OCI-LY7 (cell line): ENCODE data around the gene RNF213. TPM values are rescaled to one million over a fixed set of nuclear protein-coding genes. Genes with fewer than 3 reads are reported as not detected.

Source experiments
- BruUV-seq: library from RNA; stranded (reverse); fragments of 400-500 nt; replicated peaks from 2 replicates; lab custom pipeline; 2021; lab: Mats Ljungman, UMichigan
- CTCF ChIA-PET: fragments of 300-600 bp; sonication (Branson Sonifier 250); formaldehyde crosslinking; loops from one replicate; lab custom pipeline; 2022; ENCODE audit warnings: antibody characterized with exemption; ENCODE audit not compliant: unreplicated experiment; lab: Charles Lee
- POLR2A ChIA-PET: fragments of 300-600 bp; sonication (Branson Sonifier 250); formaldehyde crosslinking; loops from one replicate; lab custom pipeline; 2022; ENCODE audit warnings: antibody characterized with exemption; lab: Charles Lee
- DNase-seq: peaks from one replicate; pipeline ENCODE4 v3.0.0-alpha.2; 2015; ENCODE audit warnings: low spot score
- H2AFZ ChIP-seq: fragments of 200-600 bp; sonication (generic), shearing (Covaris generic); 2 replicates; pipeline ENCODE4 v1.6.1; 2014; ENCODE audit warnings: mild to moderate bottlenecking, antibody characterized with exemption, low read length, moderate library complexity
- H3K27ac ChIP-seq: fragments of 200-600 bp; sonication (generic); 2 replicates; pipeline ENCODE4 v1.5.1; 2014; ENCODE audit warnings: mixed run types, low read depth, mild to moderate bottlenecking, moderate library complexity, low read length, inconsistent platforms; ENCODE audit not compliant: poor library complexity, severe bottlenecking
- H3K36me3 ChIP-seq: fragments of 200-600 bp; sonication (generic); 2 replicates; pipeline ENCODE4 v1.6.1; 2014; ENCODE audit warnings: mild to moderate bottlenecking, antibody characterized with exemption, low read length, moderate library complexity, mixed read lengths; ENCODE audit not compliant: insufficient read depth
- H3K4me1 ChIP-seq: fragments of 200-600 bp; sonication (generic); 2 replicates; pipeline ENCODE4 v1.5.1; 2014; ENCODE audit warnings: mild to moderate bottlenecking, low read length; ENCODE audit not compliant: insufficient read depth, poor library complexity, severe bottlenecking
- H3K4me2 ChIP-seq: fragments of 200-600 bp; sonication (generic); 2 replicates; pipeline ENCODE4 v1.6.1; 2014; ENCODE audit warnings: mild to moderate bottlenecking, low read length
- H3K4me3 ChIP-seq: fragments of 200-600 bp; sonication (generic); 2 replicates; pipeline ENCODE4 v1.5.1; 2014; ENCODE audit warnings: mild to moderate bottlenecking, low read depth, low read length; ENCODE audit not compliant: poor library complexity, severe bottlenecking
- H3K79me2 ChIP-seq: fragments of 200-600 bp; sonication (generic); 2 replicates; pipeline ENCODE4 v1.6.1; 2016; ENCODE audit warnings: low read depth, mild to moderate bottlenecking, low read length, moderate library complexity, mixed read lengths; ENCODE audit not compliant: insufficient read depth
- H3K9me2 ChIP-seq: fragments of 200-600 bp; sonication (generic); 2 replicates; pipeline ENCODE4 v1.6.1; 2016; ENCODE audit warnings: mild to moderate bottlenecking, low read length, mixed read lengths; ENCODE audit not compliant: insufficient read depth
- H3K9me3 ChIP-seq: fragments of 200-600 bp; sonication (generic); 2 replicates; pipeline ENCODE4 v1.6.1; 2014; ENCODE audit warnings: mild to moderate bottlenecking, mixed run types, low read length, mixed read lengths
- H4K20me1 ChIP-seq: fragments of 200-600 bp; sonication (generic); 2 replicates; pipeline ENCODE4 v1.6.1; 2014; ENCODE audit warnings: mild to moderate bottlenecking, antibody characterized with exemption, low read length, moderate library complexity, mixed read lengths; ENCODE audit not compliant: insufficient read depth
- EZH2phosphoT487 ChIP-seq: fragments of 200-600 bp; sonication (generic); IDR thresholded peaks from 2 replicates; pipeline ENCODE4 v1.6.1; 2018; ENCODE audit warnings: low read depth, borderline replicate concordance, mild to moderate bottlenecking, mixed run types, antibody characterized with exemption, low read length, moderate library complexity, mixed read lengths
- intact Hi-C: fragments of 100-400 bp; cut with micrococcal nuclease; formaldehyde crosslinking; loops from one replicate; pipeline ENCODE4 v1.10.0; 2022; ENCODE audit not compliant: unreplicated experiment
- total RNA-seq, 2 experiments: library from RNA; depleted of rRNA in 1 of 2; stranded (reverse); fragments of >200 nt in 1 of 2; shearing (Covaris generic) in 1 of 2; gene quantifications; 2 replicates each; pipeline ENCODE4 v1.2.3, GENCODE V29; 2014 to 2022
- TF ChIP-seq, protein P1 (sequence below): fragments of 200-600 bp; sonication (generic); conservative IDR thresholded peaks from 2 replicates; pipeline ENCODE4 v1.5.1; 2014; ENCODE audit warnings: mild to moderate bottlenecking, antibody characterized with exemption, low read length, moderate library complexity, mixed read lengths

Gene RNF213
- total RNA-seq, 2 experiments from 2014 or later = 58.8 to 68.6 TPM

DNA sequence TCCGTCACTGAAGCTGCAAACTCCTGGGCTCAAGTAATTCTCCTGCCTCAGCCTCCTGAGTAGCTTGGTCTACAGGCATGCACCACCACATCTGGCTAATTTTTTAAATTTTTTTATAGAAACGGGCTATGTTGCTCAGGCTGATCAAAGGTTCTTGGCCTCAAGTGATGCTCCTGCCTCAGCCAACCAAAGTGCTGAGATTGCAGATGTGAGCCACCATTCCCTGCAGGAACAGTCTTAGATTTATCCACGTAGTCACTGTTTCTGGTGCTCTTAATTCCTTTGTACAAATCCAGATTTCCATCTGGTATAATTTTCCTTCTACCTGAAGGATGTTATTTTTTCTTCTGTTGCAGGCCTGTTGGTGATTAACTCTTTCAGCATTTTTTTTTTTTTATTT is 27.4 kb upstream of the RNF213 start:
- Histone ChIP-seq H3K9me2 (no peaks in the 10 kb centered on the region), H2AFZ (no peak overlapping the region), H3K79me2 (no peaks in the 10 kb centered on the region), H3K27ac (no peak overlapping the region), H3K4me1 (no peaks in the 10 kb centered on the region), H3K4me3 (no peak overlapping the region), H3K9me3 (peaks cover 24% of the 10 kb centered on the region), H3K36me3 (no peaks in the 10 kb centered on the region), H4K20me1 (no peaks in the 10 kb centered on the region), H3K4me2 (no peak overlapping the region)
- ChIA-PET POLR2A (interaction anchor here (0.7 kb wide), 1 partner anchor 1247 kb away, joined by 4 read pairs; no protein-coding TSS in a partner anchor), CTCF (no interaction called here)
- intact Hi-C loops = no loop called here
- DNase-seq = no peak
- no TSS peak for BruUV-seq
- TF ChIP-seq EZH2phosphoT487 = no peak

DNA sequence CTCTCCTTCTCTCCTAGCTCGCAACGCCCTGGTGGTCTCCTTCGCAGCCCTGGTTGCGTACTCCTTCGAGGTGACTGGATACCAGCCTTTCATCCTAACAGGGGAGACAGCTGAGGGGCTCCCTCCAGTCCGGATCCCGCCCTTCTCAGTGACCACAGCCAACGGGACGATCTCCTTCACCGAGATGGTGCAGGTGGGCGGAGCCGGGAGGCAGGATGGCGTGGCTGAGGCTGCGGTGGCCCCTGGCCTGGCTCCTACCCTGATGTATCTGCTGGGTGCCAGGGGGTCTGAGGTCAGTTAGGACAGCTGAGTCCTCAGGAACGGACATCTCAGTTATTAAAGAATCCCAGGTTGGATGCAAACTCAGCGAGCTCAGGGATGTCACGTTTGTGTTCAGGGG is 23.7 kb upstream of the RNF213 start:
- CTCF ChIA-PET = no interaction called here
- BruUV-seq = no TSS peak
- Histone ChIP-seq H3K4me3 (no peak overlapping the region), H3K79me2 (no peaks in the 10 kb centered on the region), H3K27ac (no peak overlapping the region), H3K4me2 (no peak overlapping the region), H2AFZ (no peak overlapping the region), H3K9me3 (peaks cover 19% of the 10 kb centered on the region), H3K36me3 (no peaks in the 10 kb centered on the region), H3K9me2 (no peaks in the 10 kb centered on the region), H4K20me1 (no peaks in the 10 kb centered on the region), H3K4me1 (no peaks in the 10 kb centered on the region)
- no peak for TF ChIP-seq EZH2phosphoT487
- TF ChIP-seq, protein P1, sequence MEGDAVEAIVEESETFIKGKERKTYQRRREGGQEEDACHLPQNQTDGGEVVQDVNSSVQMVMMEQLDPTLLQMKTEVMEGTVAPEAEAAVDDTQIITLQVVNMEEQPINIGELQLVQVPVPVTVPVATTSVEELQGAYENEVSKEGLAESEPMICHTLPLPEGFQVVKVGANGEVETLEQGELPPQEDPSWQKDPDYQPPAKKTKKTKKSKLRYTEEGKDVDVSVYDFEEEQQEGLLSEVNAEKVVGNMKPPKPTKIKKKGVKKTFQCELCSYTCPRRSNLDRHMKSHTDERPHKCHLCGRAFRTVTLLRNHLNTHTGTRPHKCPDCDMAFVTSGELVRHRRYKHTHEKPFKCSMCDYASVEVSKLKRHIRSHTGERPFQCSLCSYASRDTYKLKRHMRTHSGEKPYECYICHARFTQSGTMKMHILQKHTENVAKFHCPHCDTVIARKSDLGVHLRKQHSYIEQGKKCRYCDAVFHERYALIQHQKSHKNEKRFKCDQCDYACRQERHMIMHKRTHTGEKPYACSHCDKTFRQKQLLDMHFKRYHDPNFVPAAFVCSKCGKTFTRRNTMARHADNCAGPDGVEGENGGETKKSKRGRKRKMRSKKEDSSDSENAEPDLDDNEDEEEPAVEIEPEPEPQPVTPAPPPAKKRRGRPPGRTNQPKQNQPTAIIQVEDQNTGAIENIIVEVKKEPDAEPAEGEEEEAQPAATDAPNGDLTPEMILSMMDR = no peak
- no peak for DNase-seq
- POLR2A ChIA-PET = no interaction called here
- intact Hi-C loops = no loop called here

DNA sequence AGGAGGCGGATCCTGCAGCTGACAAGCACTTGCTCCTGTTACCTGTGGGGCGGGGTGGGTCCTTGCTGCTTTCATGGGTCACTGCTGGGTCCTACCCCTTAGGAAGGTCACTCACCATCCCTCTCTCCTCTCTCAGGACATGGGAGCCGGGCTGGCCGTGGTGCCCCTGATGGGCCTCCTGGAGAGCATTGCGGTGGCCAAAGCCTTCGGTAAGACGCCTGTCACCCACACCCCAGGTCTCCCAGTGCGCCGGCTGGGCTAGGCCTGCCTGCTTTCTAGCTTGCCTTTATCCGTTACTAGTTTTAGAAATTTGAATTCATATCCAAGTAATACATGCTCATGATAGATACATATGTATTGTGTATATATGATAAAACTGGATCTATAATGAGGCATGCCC is 23.3 kb upstream of the RNF213 start:
- H3K79me2 ChIP-seq = no peaks in the 10 kb centered on the region
- H2AFZ ChIP-seq = no peak overlapping the region
- H3K9me3 ChIP-seq = peaks cover 14% of the 10 kb centered on the region
- no peak for DNase-seq
- no peaks in the 10 kb centered on the region for H3K36me3 ChIP-seq
- ChIA-PET CTCF (no interaction called here), POLR2A (no interaction called here)
- no peaks in the 10 kb centered on the region for H4K20me1 ChIP-seq
- TF ChIP-seq EZH2phosphoT487 = no peak
- TF ChIP-seq, protein P1 = no peak
- H3K4me2 ChIP-seq = no peak overlapping the region
- H3K4me3 ChIP-seq = no peak overlapping the region
- H3K9me2 ChIP-seq = no peaks in the 10 kb centered on the region
- no peak overlapping the region for H3K27ac ChIP-seq
- no peaks in the 10 kb centered on the region for H3K4me1 ChIP-seq
- intact Hi-C loops = no loop called here
- no TSS peak for BruUV-seq
